GM12878 (cell line): ENCODE measurements around the gene CD163L1. TPM values are rescaled to one million over a fixed set of nuclear protein-coding genes. Genes with fewer than 3 reads are reported as not detected.

Source experiments
- ATAC-seq: fragments of 200-7000 bp; cut with Tn5 transposase; 3 replicates; pipeline ENCODE4 v1.9.1; 2020; ENCODE audit warnings: mild to moderate bottlenecking, moderate library complexity
- BruUV-seq: library from RNA; stranded (reverse); fragments of 400-500 nt; replicated peaks from 2 replicates; lab custom pipeline; 2021; lab: Mats Ljungman, UMichigan
- CTCF ChIA-PET: fragments of 300-600 bp; sonication (Branson Sonifier 250); formaldehyde crosslinking; extraction: SDS; loops from one replicate; lab custom pipeline; 2021; ENCODE audit warnings: inconsistent platforms; lab: Yijun Ruan, JAX
- POLR2A ChIA-PET: fragments of 350-600 bp; formaldehyde crosslinking; extraction: SDS; loops from one replicate; lab custom pipeline; 2021; ENCODE audit warnings: inconsistent platforms; lab: Charles Lee
- RAD21 ChIA-PET: fragments of 300-600 bp; sonication (Branson Sonifier 250); formaldehyde crosslinking; loops from one replicate; lab custom pipeline; 2023; ENCODE audit warnings: antibody characterized with exemption; ENCODE audit not compliant: unreplicated experiment; lab: Charles Lee
- SMC1A ChIA-PET: fragments of 300-600 bp; sonication (Branson Sonifier 250); formaldehyde crosslinking; loops from one replicate; lab custom pipeline; 2023; ENCODE audit not compliant: unreplicated experiment, uncharacterized antibody; lab: Charles Lee
- DNase-seq: peaks from one replicate; pipeline ENCODE4 v3.0.0-alpha.2; 2011; ENCODE audit warnings: low read depth, low spot score
- FAIRE-seq: peaks from 3 replicates; lab custom pipeline; 2011; peaks lifted over from hg19 to GRCh38; lab: Jason Lieb, UNC
- H2AFZ ChIP-seq: 2 replicates; pipeline ENCODE4 v1.6.0; 2011; ENCODE audit warnings: low read depth, low read length, control low read depth; ENCODE audit not compliant: control insufficient read depth
- H3K27ac ChIP-seq: 2 replicates; pipeline ENCODE4 v1.5.1; 2011; ENCODE audit warnings: control low read depth; ENCODE audit not compliant: control insufficient read depth, insufficient read depth
- H3K27me3 ChIP-seq, 2 experiments: replicated peaks in 1 of 2; 2 replicates each; pipeline versions ENCODE4 v1.6.0 to v1.6.1; 2011; ENCODE audit warnings: low read length in 1 of 2; ENCODE audit not compliant: control insufficient read depth in 2 of 2, insufficient read depth in 2 of 2
- H3K36me3 ChIP-seq, 2 experiments: 2 replicates each; pipeline ENCODE4 v1.5.1; 2011; ENCODE audit warnings: low read length in 1 of 2; ENCODE audit not compliant: control insufficient read depth in 2 of 2, insufficient read depth in 2 of 2
- H3K4me1 ChIP-seq: 2 replicates; pipeline ENCODE4 v1.6.1; 2011; ENCODE audit warnings: mild to moderate bottlenecking, low read length, moderate library complexity, mixed read lengths; ENCODE audit not compliant: control insufficient read depth, insufficient read depth
- H3K4me2 ChIP-seq: 2 replicates; pipeline ENCODE4 v1.6.0; 2011; ENCODE audit warnings: control low read depth; ENCODE audit not compliant: control insufficient read depth, insufficient read depth
- H3K4me3 ChIP-seq: fragments of 200-600 bp; sonication (generic); 2 replicates; pipeline ENCODE4 v1.5.1; 2016
- H3K79me2 ChIP-seq: 2 replicates; pipeline ENCODE4 v1.6.0; 2011; ENCODE audit warnings: low read length; ENCODE audit not compliant: control insufficient read depth, insufficient read depth
- H3K9ac ChIP-seq: 2 replicates; pipeline ENCODE4 v1.8.0; 2011; ENCODE audit warnings: low read length, control low read depth, mixed read lengths; ENCODE audit not compliant: control insufficient read depth, insufficient read depth
- H3K9me3 ChIP-seq: replicated peaks from 3 replicates; pipeline ENCODE4 v1.5.1; 2011; ENCODE audit warnings: mild to moderate bottlenecking, low read length; ENCODE audit not compliant: control insufficient read depth, insufficient read depth
- H4K20me1 ChIP-seq: 2 replicates; pipeline ENCODE4 v1.6.0; 2011; ENCODE audit not compliant: control insufficient read depth, insufficient read depth
- BRCA1 ChIP-seq: IDR thresholded peaks from 2 replicates; pipeline ENCODE4 v1.6.1; 2011; ENCODE audit warnings: low read depth, low read length, improper control_type of control experiment
- CBX5 ChIP-seq: sonication (generic); IDR thresholded peaks from 2 replicates; pipeline ENCODE4 v1.6.1; 2016; ENCODE audit warnings: low read depth, moderate library complexity, mild to moderate bottlenecking, inconsistent platforms
- CHD2 ChIP-seq: IDR thresholded peaks from 2 replicates; pipeline ENCODE4 v1.6.1; 2011; ENCODE audit warnings: low read depth, low read length, improper control_type of control experiment, borderline replicate concordance
- CREB1 ChIP-seq: IDR thresholded peaks from 2 replicates; pipeline ENCODE4 v1.6.1; 2012; ENCODE audit warnings: low read depth, mild to moderate bottlenecking, inconsistent platforms
- ESRRA ChIP-seq: IDR thresholded peaks from 2 replicates; pipeline ENCODE4 v1.6.1; 2012; ENCODE audit warnings: mild to moderate bottlenecking, low read length, improper control_type of control experiment
- ETV6 ChIP-seq, 2 experiments: fragments of 450-650 bp in 1 of 2; IDR thresholded peaks in 1 of 2; conservative IDR thresholded peaks in 1 of 2; 2 replicates each; pipeline ENCODE4 v1.6.1; 2014; ENCODE audit warnings: antibody characterized with exemption in 1 of 2, borderline replicate concordance in 1 of 2, low read depth in 1 of 2, mild to moderate bottlenecking in 1 of 2, moderate library complexity in 1 of 2
- KDM1A ChIP-seq: fragments of 200-600 bp; sonication (generic); IDR thresholded peaks from 2 replicates; pipeline ENCODE4 v1.6.1; 2016; ENCODE audit warnings: borderline replicate concordance
- MTA2 ChIP-seq: fragments of 450-650 bp; IDR thresholded peaks from 2 replicates; pipeline ENCODE4 v1.6.1; 2016; ENCODE audit warnings: low read depth, mild to moderate bottlenecking, moderate library complexity
- NFYA ChIP-seq: IDR thresholded peaks from 2 replicates; pipeline ENCODE4 v1.6.1; 2011; ENCODE audit warnings: low read depth, mild to moderate bottlenecking, low read length, improper control_type of control experiment, borderline replicate concordance
- NR2C2 ChIP-seq: IDR thresholded peaks from 2 replicates; pipeline ENCODE4 v1.6.1; 2011; ENCODE audit warnings: borderline replicate concordance, low read depth; ENCODE audit not compliant: control insufficient read depth, insufficient read length
- RAD21 ChIP-seq: IDR thresholded peaks from 2 replicates; pipeline ENCODE4 v1.6.1; 2011; ENCODE audit warnings: mild to moderate bottlenecking, low read depth, low read length, moderate library complexity; ENCODE audit not compliant: insufficient read depth
- SRF ChIP-seq, 2 experiments: IDR thresholded peaks; 2 replicates each; pipeline ENCODE4 v1.6.1; 2011; ENCODE audit warnings: low read depth in 2 of 2, low read length in 2 of 2, mild to moderate bottlenecking in 1 of 2, moderate library complexity in 1 of 2
- TARDBP ChIP-seq: IDR thresholded peaks from 2 replicates; pipeline ENCODE4 v1.6.1; 2016; ENCODE audit warnings: borderline replicate concordance
- TBL1XR1 ChIP-seq: IDR thresholded peaks from 2 replicates; pipeline ENCODE4 v1.6.1; 2012; ENCODE audit warnings: low read depth, low read length, improper control_type of control experiment
- TCF3 ChIP-seq: IDR thresholded peaks from 2 replicates; pipeline ENCODE4 v1.6.1; 2012; ENCODE audit warnings: low read depth, mild to moderate bottlenecking, low read length, borderline replicate concordance; ENCODE audit not compliant: insufficient read depth
- TCF7 ChIP-seq: IDR thresholded peaks from 2 replicates; pipeline ENCODE4 v1.6.1; 2014; ENCODE audit warnings: antibody characterized with exemption, borderline replicate concordance
- YBX1 ChIP-seq: fragments of 450-650 bp; IDR thresholded peaks from 2 replicates; pipeline ENCODE4 v1.6.1; 2016; ENCODE audit warnings: antibody characterized with exemption
- WGBS: methylation state at CpG from one replicate; pipeline ENCODE4 v1.1.6; 2016; ENCODE audit warnings: low lambda C conversion rate; ENCODE audit not compliant: insufficient replicate concordance, insufficient coverage; ENCODE audit errors: missing lambda C conversion rate; 5-methylcytosine and 5-hydroxymethylcytosine counted together
- in situ Hi-C: fragments of 300-500 bp; cut with MboI; formaldehyde crosslinking; loops from 9 replicates; pipeline ENCODE4 v1.14.3; 2018; ENCODE audit warnings: mixed read lengths
- intact Hi-C: fragments of 100-400 bp; cut with micrococcal nuclease; formaldehyde crosslinking; loops from one replicate; pipeline ENCODE4 v1.14.2; 2022; ENCODE audit not compliant: unreplicated experiment
- polyA plus RNA-seq, 11 experiments: library from polyadenylated mRNA; depleted of rRNA in 4 of 11; unstranded in 6 of 11; stranded (reverse) in 5 of 11; fragments of >200 nt; fragmentation: Nextera tagmentation in 4 of 11; fragmentation: Illumina TruSeq in 1 of 11; extraction: Ambion mirVana in 4 of 11; extraction: Trizol in 1 of 11; gene quantifications; 1 replicate in 1 of 11; 2 replicates in 10 of 11; pipeline versions ENCODE4 v1.2.1 to v1.2.3, GENCODE V29; 2011 to 2016; ENCODE audit warnings: inconsistent platforms in 2 of 11, missing spikeins in 2 of 11, low read depth in 1 of 11
- total RNA-seq, 4 experiments: library from RNA; depleted of rRNA in 3 of 4; stranded (reverse); fragments of >200 nt in 3 of 4; fragmentation: Illumina TruSeq in 1 of 4; extraction: Trizol in 1 of 4; gene quantifications; 2 replicates each; pipeline versions ENCODE4 v1.2.1 to v1.2.3, GENCODE V29; 2013 to 2021

Gene CD163L1
- total and polyA plus RNA-seq, 10 of the 15 experiments (the other 5 are each of a cell fraction or from before 2014, with no cell fraction given) = 0.49 to 2.9 (median 1.6) TPM; not detected in 1

DNA sequence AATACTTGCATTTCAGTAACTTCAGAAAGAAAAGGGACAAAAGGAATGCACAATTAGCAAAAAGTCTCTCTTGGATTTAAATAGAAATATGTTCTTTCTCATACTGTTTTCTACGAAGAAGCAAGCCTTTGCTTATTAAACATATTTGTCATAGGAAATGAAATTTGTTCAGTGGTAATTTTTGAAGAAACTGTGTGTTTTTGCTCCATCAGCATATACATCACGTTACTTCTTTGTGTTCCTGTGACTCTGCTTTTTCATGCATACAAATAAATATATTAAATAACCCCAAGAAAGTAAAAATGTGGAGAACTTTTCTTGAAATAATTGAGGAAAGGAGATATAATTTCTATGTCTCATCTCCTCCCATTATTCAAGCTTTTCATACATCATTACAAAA, 39.7 kb downstream of the CD163L1 start:
- ChIA-PET RAD21 (no interaction called here), SMC1A (no interaction called here), CTCF (no interaction called here), POLR2A (no interaction called here)
- Histone ChIP-seq H4K20me1 (no peaks in the 10 kb centered on the region), H3K4me1 (no peaks in the 10 kb centered on the region), H2AFZ (no peak overlapping the region), H3K79me2 (no peaks in the 10 kb centered on the region), H3K9ac (no peak overlapping the region), H3K36me3 (no peaks in the 10 kb centered on the region), H3K9me3 (no peaks in the 10 kb centered on the region), H3K27me3 (peaks cover 0 to 2% of the 10 kb centered on the region in 2 experiments; a peak in 1 of 4 replicates), H3K27ac (no peak overlapping the region), H3K4me2 (no peak overlapping the region), H3K4me3 (no peak overlapping the region)
- in situ Hi-C loops = no loop called here
- intact Hi-C loops = no loop called here
- no TSS peak for BruUV-seq
- TF ChIP-seq NFYA (no peak), BRCA1 (no peak), RAD21 (no peak), TCF7 (no peak), CHD2 (no peak)
- WGBS = 0% methylated on average over 2 of the region's 2 CpGs
- FAIRE-seq = no peak
- DNase-seq = no peak
- ATAC-seq = no peak

DNA sequence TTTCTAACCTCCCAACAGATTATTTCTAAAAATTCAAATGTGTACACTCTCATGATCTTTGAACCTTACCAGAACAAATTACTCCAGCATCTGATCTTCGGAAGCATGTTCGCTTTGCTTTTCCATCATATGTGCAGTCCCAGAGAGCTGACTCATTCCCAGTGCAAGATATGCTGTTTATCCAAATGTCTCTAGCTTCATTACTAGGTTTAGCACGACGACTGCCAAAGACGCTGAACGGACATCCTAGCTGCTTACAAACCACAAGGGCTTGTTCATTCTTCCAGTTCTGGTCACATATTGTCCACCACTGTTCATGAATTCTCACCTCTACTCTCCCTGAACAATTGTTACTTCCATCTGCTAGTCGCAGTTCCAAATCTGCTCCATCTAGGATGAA, 40.5 kb downstream of the CD163L1 start:
- peaks cover 0 to 2% of the 10 kb centered on the region in 2 experiments; a peak in 1 of 4 replicates for H3K27me3 ChIP-seq
- no peaks in the 10 kb centered on the region for H3K79me2 ChIP-seq
- no peaks in the 10 kb centered on the region for H4K20me1 ChIP-seq
- ATAC-seq (no peak), DNase-seq (no peak), FAIRE-seq (no peak)
- intact Hi-C loops = no loop called here
- H3K27ac ChIP-seq = no peak overlapping the region
- ChIA-PET SMC1A (no interaction called here), CTCF (no interaction called here), POLR2A (no interaction called here), RAD21 (no interaction called here)
- no peak overlapping the region for H3K4me2 ChIP-seq
- H3K4me1 ChIP-seq = no peaks in the 10 kb centered on the region
- H3K9me3 ChIP-seq = no peaks in the 10 kb centered on the region
- in situ Hi-C loops = no loop called here
- WGBS = 80% methylated on average over 7 of the region's 7 CpGs
- BruUV-seq = no TSS peak
- no peak overlapping the region for H3K4me3 ChIP-seq
- no peaks in the 10 kb centered on the region for H3K36me3 ChIP-seq
- H2AFZ ChIP-seq = no peak overlapping the region
- no peak overlapping the region for H3K9ac ChIP-seq
- TF ChIP-seq KDM1A (no peak), ESRRA (no peak), CREB1 (no peak), CBX5 (no peak), MTA2 (no peak), TARDBP (no peak), NR2C2 (no peak), SRF (IDR thresholded peaks at IDR 0.05; ENCODE audit: low read depth in 2 of 2, low read length in 2 of 2) (no peak), ETV6 (conservative IDR thresholded peaks at IDR 0.05 in 1 of 2, IDR thresholded peaks at IDR 0.05 in 1 of 2; ENCODE audit: borderline replicate concordance in 1 of 2, low read depth in 1 of 2) (no peak), TCF3 (no peak), TBL1XR1 (no peak), YBX1 (no peak)
